Activated T-cell treated with anti-CD3 and anti-CD28 coated beads for 4 hours (primary cell): ENCODE measurements around the gene DBF4B.
A peak's percentile ranks its signal among the peaks of the same experiment; 100 is the strongest.
"Not testable (repeated sequence)": the region's sequence is repeated elsewhere in the genome, so short reads cannot be mapped to it uniquely, and the experiment has no call there.

ENCODE experiments used
- DNase-seq: peaks from one replicate; pipeline ENCODE4 v3.0.0-alpha.2; 2020

Gene DBF4B

GRCh38 chr17:44708401-44709263 lies at the start of gene DBF4B:
DBF4B (plus strand) TSS chr17:44708665; CDS start chr17:44708821, 156 bp downstream.
- peak; percentile 79 for DNase-seq

GRCh38 chr17:44661835-44662234 lies 46.6 kb upstream of the DBF4B start:
- DNase-seq: no peak

GRCh38 chr17:44663095-44663494 lies 45.4 kb upstream of the DBF4B start:
- DNase-seq: no peak

- DNase-seq: no peak
Measured at GRCh38 chr17:44664867-44665266, 43.6 kb upstream of the DBF4B start.

- no peak for DNase-seq
Measured at GRCh38 chr17:44666006-44666405, 42.5 kb upstream of the DBF4B start.

GRCh38 chr17:44672479-44673093 lies 35.9 kb upstream of the DBF4B start:
- no peak for DNase-seq

- no peak for DNase-seq
Measured at GRCh38 chr17:44673893-44674292, 34.6 kb upstream of the DBF4B start.

- DNase-seq: no peak
Measured at GRCh38 chr17:44677136-44677535, 31.3 kb upstream of the DBF4B start.

- not testable (repeated sequence) for DNase-seq
Measured at GRCh38 chr17:44683303-44683702, 25.2 kb upstream of the DBF4B start.

GRCh38 chr17:44687756-44688155 lies 20.7 kb upstream of the DBF4B start:
- DNase-seq: no peak

GRCh38 chr17:44688200-44688599 lies 20.3 kb upstream of the DBF4B start:
- DNase-seq: no peak

GRCh38 chr17:44688675-44689476 lies 19.6 kb upstream of the DBF4B start:
- DNase-seq: no peak

- peak; percentile 88 for DNase-seq
Measured at GRCh38 chr17:44689477-44690217, 18.8 kb upstream of the DBF4B start, which contains the start of gene CCDC43. CCDC43 (minus strand) TSS chr17:44689776; CDS start chr17:44689753, 23 bp downstream.

GRCh38 chr17:44690746-44691306 lies 17.6 kb upstream of the DBF4B start:
- not testable (repeated sequence) for DNase-seq

GRCh38 chr17:44693609-44694008 lies 14.9 kb upstream of the DBF4B start:
- no peak for DNase-seq

GRCh38 chr17:44700288-44700687 lies 8.2 kb upstream of the DBF4B start:
- DNase-seq: not testable (repeated sequence)

- no peak for DNase-seq
Measured at GRCh38 chr17:44707755-44708400, 587 bp upstream of the DBF4B start.

GRCh38 chr17:44719444-44719843 lies 11.0 kb downstream of the DBF4B start:
- DNase-seq: no peak

- DNase-seq: no peak
Measured at GRCh38 chr17:44722254-44722653, 13.8 kb downstream of the DBF4B start.

- not testable (repeated sequence) for DNase-seq
Measured at GRCh38 chr17:44726121-44726520, 17.7 kb downstream of the DBF4B start.

GRCh38 chr17:44733753-44734152 lies 25.3 kb downstream of the DBF4B start:
- no peak for DNase-seq

- DNase-seq: no peak
Measured at GRCh38 chr17:44734272-44734671, 25.8 kb downstream of the DBF4B start.
